ENCODE data around the gene KCNC1.

The KCNC1 gene

GRCh38 chr11:17798716-17799115 lies 64.1 kb downstream of the KCNC1 start:
- DNase-seq, result no peak

DNA sequence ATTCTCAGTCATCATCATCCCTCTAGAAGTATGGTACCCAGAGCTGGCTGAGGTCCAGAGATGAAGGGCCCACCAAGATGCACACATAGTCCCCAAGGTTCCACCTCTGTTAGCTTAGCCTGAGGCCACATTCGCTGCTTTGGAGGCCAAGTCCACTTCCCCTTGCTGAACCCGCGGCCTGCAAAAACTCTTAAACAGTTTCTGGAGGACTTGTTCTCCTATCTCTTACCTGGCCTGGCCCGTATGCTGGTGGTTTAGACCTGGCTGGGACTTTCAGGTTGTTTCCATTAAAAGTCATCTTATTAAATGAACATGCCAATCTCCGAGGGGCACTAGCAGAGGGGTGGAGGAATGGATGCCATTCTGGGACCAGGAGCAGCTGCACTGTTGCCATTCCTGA lies 64.6 kb downstream of the KCNC1 start:
- no peak for DNase-seq

GRCh38 chr11:17801166-17801565 lies 66.6 kb downstream of the KCNC1 start:
- no peak for DNase-seq

DNA sequence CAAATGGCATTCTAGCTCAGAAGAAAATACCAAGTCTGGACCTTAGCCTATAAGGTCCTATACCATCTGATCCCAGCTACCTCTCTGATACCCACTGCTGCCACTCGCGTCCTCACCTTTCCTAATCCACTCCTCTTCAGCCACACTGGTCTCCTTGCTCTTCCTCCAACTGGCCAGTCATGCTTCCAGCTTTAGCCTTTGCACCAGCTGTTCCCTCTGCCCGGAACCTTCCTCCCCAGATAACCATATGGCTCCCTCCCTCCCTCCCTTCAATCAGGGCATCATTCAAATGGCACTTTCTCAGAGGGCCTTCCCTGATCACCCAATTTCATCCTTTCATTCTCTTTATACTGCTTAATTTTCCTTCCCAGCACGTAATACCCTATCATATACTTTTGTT lies 67.9 kb downstream of the KCNC1 start:
- DNase-seq, result no peak

DNA sequence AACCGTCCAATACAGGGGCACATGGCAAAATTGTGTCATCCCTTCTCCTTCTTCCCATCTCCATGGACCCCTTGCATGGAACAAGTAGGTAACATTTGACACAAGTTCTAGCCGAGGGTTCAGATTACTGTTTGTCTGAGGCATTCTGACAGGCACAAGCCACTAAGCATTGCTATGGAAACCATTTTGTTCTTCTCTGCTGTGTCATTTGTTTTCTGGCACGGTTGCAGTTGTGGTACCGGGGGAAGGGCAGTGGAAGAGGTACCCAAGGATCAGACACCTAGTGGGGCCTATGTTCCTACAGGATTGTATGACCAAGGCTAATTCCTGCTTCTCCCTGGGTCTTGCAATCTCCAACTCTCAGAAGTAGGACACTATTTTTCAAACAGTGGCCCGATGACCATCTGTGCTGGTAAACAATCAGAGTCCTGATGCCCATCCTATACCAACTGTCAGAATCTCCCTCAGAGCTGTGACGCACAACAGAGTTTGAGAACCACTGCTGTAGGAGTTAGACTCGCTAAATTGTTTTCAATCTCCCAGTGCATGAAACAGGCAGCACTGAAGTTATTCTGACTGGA lies 69.3 kb downstream of the KCNC1 start:
- no peak for DNase-seq

DNA sequence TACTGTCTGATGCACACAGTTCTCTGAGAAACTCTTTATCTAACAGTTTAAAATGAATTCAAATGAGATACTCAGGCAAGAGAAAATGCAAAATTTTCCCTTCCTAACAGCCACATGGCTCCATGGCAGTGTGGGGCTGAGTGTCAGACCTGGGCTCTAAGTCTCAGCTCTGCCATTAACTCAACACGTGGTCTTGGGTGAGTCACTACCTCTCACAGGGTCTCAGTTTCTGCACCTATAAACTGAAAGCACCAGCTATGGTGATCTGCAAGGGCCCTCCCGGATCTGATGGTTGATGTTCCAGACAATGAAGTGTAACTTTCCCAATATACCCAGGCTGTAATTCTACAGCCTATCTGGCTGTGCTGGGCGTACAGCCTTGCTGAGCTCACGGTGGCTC lies 70.5 kb downstream of the KCNC1 start:
- no peak for DNase-seq

DNA sequence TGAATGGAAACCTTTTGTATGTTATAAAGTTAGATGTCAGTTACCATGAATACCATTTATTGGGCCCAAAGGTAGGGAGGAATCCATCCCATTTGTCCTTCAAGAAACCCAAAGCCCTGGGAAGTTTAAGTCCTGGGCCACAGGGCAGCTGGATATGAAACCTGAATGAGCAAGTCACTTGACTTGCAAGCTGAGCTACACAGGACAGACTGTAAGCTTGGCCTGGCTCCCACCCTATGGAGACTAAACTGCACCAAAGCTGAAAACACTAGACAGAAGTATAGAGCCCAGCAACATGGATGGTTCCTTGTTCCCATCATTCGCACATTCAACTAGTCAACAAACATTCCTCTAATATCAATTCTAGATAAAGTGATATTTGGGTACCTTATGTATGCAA lies 71.3 kb downstream of the KCNC1 start:
- no peak for DNase-seq

DNA sequence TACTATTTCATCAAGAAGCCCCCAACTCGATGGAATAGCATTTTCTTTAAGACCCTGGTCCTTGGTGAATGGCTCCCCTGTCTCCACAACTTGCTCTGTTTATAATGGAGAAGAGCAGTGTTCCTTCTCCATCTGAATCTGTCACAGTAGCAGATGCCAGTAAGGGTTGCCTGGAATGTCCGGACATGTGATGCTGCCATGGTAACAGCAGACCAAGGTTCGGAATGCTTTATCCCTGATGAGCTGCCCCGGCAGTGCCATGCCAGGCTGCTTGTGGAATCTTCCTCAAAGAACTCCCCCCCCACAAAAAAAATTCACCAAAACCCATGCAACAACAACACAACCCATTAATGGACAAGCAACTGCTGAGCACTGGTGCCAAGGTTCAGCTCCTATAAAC lies 72.5 kb downstream of the KCNC1 start:
- no peak for DNase-seq

- DNase-seq, result no peak
These were observed 75.5 kb downstream of the KCNC1 start for GRCh38 chr11:17810041-17810440.

- no peak for DNase-seq
These were observed 76.2 kb downstream of the KCNC1 start for GRCh38 chr11:17810746-17811145.

DNA sequence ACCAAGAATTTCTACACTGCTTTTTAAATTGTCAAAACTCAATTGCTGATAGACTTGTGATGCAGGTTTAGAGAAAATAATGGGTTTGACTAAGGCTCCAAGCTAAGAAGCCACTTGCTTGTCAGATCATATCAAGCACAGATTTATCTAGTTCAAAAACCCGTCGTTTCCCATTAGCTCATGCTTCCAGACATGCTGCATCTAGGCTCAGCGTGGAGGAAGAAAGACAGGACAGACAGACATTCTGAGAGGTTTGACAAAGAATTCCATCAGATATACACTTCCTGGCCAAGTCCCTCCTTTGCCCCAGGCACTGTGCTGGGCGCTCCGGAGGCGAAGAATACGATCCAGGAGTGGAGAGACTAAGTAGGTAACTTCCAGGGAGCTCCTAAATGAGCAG lies 76.8 kb downstream of the KCNC1 start:
- DNase-seq, result no peak

DNA sequence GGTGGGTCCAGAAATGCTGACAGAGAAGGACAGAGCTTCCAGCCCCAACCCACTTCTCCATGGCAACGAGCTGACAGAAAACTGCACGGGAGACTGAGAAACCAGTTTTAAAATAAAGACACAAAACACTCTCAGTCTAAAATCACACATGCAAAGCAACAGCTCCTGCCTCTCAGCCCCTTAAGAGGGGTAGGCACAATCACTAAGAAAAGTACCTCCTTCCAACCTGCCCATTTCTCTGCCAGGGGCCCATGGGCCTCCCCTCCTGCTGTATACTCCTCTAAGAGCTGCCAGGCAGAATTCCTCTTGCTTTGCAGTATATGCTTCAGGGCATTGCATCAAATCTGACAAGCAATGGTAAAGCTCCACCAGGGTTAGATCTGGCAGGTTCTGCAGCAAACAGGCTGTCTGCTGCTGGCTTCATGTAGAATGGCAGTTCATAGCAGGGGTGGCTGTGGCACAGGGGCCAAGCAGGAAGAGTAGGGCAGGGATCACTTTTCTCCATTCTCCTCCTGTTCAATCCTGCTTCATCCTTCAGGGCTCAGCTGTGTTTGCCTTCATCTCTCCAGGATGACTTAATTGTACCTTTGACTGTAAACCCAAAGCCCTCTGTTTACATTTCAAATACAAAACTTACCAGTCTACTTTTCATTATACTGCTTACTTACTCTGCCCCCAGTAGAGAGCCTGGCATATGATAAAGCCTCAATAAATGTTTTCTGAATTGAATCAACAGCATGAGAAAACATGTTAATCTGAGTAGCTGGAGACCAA lies 77.7 kb downstream of the KCNC1 start:
- no peak for DNase-seq

- DNase-seq, result no peak
These were observed 78.2 kb downstream of the KCNC1 start for GRCh38 chr11:17812865-17813187.

DNA sequence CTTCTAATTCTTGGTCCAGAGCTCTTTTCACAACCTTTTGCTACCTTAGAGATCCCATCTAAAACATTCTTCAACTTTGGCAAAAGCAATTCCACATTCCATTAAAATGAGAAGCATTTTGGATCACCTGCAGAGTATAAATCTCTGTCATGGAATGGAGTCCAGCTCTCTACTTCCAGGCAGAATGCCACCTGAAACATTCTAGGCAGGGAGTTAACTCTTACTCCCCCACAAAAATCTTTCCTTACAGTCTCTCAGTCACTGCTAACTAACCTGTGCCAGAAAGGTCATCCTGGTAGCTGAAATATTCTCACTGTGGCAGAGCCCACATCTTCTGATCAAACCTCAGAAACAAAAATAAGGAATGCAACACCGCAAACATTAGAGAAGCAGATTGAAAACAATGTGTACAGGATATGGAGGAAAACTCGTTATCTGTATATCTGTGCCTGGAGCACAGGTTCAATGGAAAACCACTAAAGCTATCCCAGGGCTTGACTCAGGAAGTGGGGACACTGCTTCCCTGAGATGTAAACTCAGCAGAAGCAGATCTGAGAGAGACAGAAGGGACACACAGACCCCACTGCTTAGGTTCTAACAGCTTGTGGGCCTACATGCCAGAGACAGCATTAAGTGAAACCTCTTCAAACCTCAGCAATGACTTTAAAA lies 78.9 kb downstream of the KCNC1 start:
- no peak for DNase-seq

GRCh38 chr11:17814546-17814945 lies 80.0 kb downstream of the KCNC1 start:
- no peak for DNase-seq

DNA sequence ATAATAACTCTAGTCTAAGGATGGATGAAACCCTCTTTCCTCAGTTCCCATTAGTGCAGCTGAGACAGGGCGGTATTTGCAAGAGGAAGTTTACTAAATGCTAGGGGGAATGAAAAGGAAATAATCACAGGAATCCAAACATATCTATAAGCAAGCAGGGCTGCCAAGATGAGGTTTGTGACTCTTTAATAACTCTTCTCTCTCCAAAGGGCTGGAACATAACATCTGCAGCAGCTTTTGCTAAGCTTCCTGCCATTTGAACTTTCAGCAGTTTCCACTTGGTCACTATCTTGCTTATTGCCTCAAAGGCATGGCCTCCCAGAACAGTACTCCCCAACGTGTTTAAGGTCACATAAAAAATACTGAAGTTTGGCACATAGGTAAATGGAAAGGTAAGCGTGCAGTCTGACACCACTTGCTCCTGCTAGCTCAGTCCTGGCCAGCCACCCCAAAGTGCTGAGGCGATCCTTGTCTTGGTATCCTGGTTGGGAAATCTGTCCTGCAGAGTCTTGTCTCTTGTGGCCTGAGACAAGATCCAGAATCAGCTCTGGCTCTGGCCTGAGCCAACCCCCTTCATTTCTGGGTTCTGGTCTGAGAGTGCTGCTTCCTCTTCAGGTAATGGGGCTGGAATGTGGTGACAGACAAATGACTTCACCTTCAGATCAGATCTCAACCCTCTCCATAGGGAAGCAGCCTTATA lies 81.8 kb downstream of the KCNC1 start:
- no peak for DNase-seq

GRCh38 chr11:17821648-17822400 lies 87.2 kb downstream of the KCNC1 start:
- no peak for DNase-seq

GRCh38 chr11:17822401-17822781 lies 87.8 kb downstream of the KCNC1 start:
- DNase-seq, result no peak

DNA sequence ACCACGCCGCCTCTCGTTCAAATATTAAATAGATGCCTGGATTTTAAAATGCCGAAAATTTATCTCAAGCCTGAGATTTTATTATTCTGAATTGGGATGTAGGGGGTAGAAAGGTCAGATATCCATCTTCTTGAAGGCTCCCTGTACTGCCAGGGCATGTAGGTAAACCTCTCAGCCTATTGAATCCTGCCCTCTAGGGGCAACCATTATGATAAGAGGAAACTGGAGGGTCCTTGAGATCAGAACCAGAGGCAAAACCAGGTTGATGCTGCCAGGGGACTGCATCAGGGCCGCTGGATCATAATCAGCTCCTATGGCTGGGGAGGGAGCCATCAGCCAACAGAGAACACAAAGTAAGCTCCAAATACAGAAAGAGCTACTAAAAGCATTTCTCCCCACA lies 92.4 kb downstream of the KCNC1 start:
- DNase-seq, result no peak

GRCh38 chr11:17828311-17828751 lies 93.8 kb downstream of the KCNC1 start:
- DNase-seq, result no peak

- no peak for DNase-seq
These were observed 96.6 kb downstream of the KCNC1 start for GRCh38 chr11:17831228-17831627.

- DNase-seq, result no peak
These were observed 97.3 kb downstream of the KCNC1 start for GRCh38 chr11:17831883-17832282.

Data from CD4-positive, alpha-beta T cell treated with Interleukin-17A for 1 hour (primary cell).